ENCODE data around the gene KRT39. TPM values are rescaled to one million over a fixed set of nuclear protein-coding genes. Genes with fewer than 3 reads are reported as not detected.

Gene KRT39
- total and polyA plus RNA-seq, 2 experiments from 2014 or later: not detected

GRCh38 chr17:40974366-40974765 lies 7.6 kb upstream of the KRT39 start:
- no peak for DNase-seq (ENCODE audit: low spot score)

DNA sequence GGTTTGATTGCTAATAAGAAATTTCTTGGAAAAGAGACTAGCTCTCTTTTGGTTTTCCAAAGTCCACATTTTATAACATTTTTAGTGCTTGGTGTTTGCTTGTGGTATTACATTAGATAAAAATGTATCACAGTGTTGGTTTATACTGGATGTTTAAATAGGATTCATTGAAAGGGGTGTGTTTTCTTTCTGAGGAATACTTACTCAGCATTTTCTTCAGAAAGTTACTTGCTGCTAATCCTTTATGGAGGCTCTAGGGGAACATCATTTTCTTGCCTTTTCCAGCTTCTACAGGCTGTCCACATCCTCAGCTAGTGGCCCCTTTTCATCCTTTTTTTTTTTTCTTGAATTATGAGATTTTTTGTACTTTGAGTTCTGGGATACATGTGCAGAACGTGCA lies 834 bp upstream of the KRT39 start:
- no peak overlapping the region for H3K4me2 ChIP-seq
- Mint-ChIP-seq H3K4me3 (no peak overlapping the region), H3K36me3 (ENCODE audit: low read depth) (no peaks in the 10 kb centered on the region), H3K27me3 (ENCODE audit: insufficient read depth, low read depth, poor library complexity) (peaks cover 3% of the 10 kb centered on the region), H3K4me1 (no peaks in the 10 kb centered on the region), H3K27ac (no peak overlapping the region), H3K9me3 (peaks cover 4% of the 10 kb centered on the region; the same call in 2 of the 3 replicates)
- H3K27ac ChIP-seq (ENCODE audit: low read depth): no peak overlapping the region
- H4K20me1 ChIP-seq (replicated peaks; ENCODE audit: insufficient read depth): no peaks in the 10 kb centered on the region
- no peak for DNase-seq (ENCODE audit: low spot score)
- no peaks in the 10 kb centered on the region for H3K4me1 ChIP-seq (ENCODE audit: insufficient read depth)
- H3K9me2 ChIP-seq (ENCODE audit: insufficient read depth): no peaks in the 10 kb centered on the region
- ATAC-seq: no peak
- H3K4me3 ChIP-seq: no peak overlapping the region
- H3K36me3 ChIP-seq (ENCODE audit: insufficient read depth): no peaks in the 10 kb centered on the region
- no peaks in the 10 kb centered on the region for H3F3A ChIP-seq (replicated peaks; ENCODE audit: low read depth)
- H3K79me2 ChIP-seq (replicated peaks; ENCODE audit: insufficient read depth): no peaks in the 10 kb centered on the region
- no peaks in the 10 kb centered on the region for H3K27me3 ChIP-seq (ENCODE audit: insufficient read depth)
- no peak overlapping the region for H2AFZ ChIP-seq
- no peak for TF ChIP-seq NANOG (IDR thresholded peaks at IDR 0.05; ENCODE audit: borderline replicate concordance)
- TF ChIP-seq ZNF462 (CRISPR knock-in tag; IDR thresholded peaks at IDR 0.05): no peak
- no peak for TF ChIP-seq POLR2AphosphoS5 (IDR thresholded peaks at IDR 0.05; ENCODE audit: low read depth)
- TF ChIP-seq STAT1 (IDR thresholded peaks at IDR 0.05; ENCODE audit: unreplicated experiment): no peak
- TF ChIP-seq ZNF331 (CRISPR knock-in tag; IDR thresholded peaks at IDR 0.05; ENCODE audit: low read depth): no peak
- no peak for TF ChIP-seq ETS1 (IDR thresholded peaks at IDR 0.05)
- no peak for TF ChIP-seq CREB1 (CRISPR knock-in tag; IDR thresholded peaks at IDR 0.05; ENCODE audit: low read depth)
- TF ChIP-seq EZH2phosphoT487 (IDR thresholded peaks at IDR 0.05; ENCODE audit: unreplicated experiment): no peak

More at GRCh38 chr17:40974366-40974765, 7.6 kb upstream of the KRT39 start:
- Histone ChIP-seq H3K4me2 (no peak overlapping the region), H3K9me2 (ENCODE audit: insufficient read depth) (0 out of 2 replicates have a peak, but pooled peaks cover 3% of the 10 kb centered on the region), H3K27ac (ENCODE audit: low read depth) (no peak overlapping the region), H3K4me3 (no peak overlapping the region), H4K20me1 (replicated peaks; ENCODE audit: insufficient read depth) (no peaks in the 10 kb centered on the region), H2AFZ (no peak overlapping the region), H3K36me3 (ENCODE audit: insufficient read depth) (no peaks in the 10 kb centered on the region), H3F3A (replicated peaks; ENCODE audit: low read depth) (no peaks in the 10 kb centered on the region), H3K79me2 (replicated peaks; ENCODE audit: insufficient read depth) (no peaks in the 10 kb centered on the region), H3K4me1 (ENCODE audit: insufficient read depth) (no peaks in the 10 kb centered on the region), H3K27me3 (ENCODE audit: insufficient read depth) (no peaks in the 10 kb centered on the region)
- H3K4me1 Mint-ChIP-seq: no peaks in the 10 kb centered on the region
- H3K4me3 Mint-ChIP-seq: no peak overlapping the region
- no peak for ATAC-seq
- H3K9me3 Mint-ChIP-seq: peaks cover 4% of the 10 kb centered on the region; the same call in 1 of the 3 replicates
- no peaks in the 10 kb centered on the region for H3K27me3 Mint-ChIP-seq (ENCODE audit: insufficient read depth, low read depth, poor library complexity)
- no peaks in the 10 kb centered on the region for H3K36me3 Mint-ChIP-seq (ENCODE audit: low read depth)
- no peak overlapping the region for H3K27ac Mint-ChIP-seq
- TF ChIP-seq NANOG (IDR thresholded peaks at IDR 0.05; ENCODE audit: borderline replicate concordance): no peak
- TF ChIP-seq ETS1 (IDR thresholded peaks at IDR 0.05): no peak
- no peak for TF ChIP-seq EZH2 (IDR thresholded peaks at IDR 0.05; ENCODE audit: low read depth, unreplicated experiment)
- TF ChIP-seq ZNF114 (CRISPR knock-in tag; IDR thresholded peaks at IDR 0.05): no peak

Measured in GM23338 (cell line).